Peyer's patch (tissue), 4 donors: ENCODE measurements around the gene CGB1. TPM values are rescaled to one million over a fixed set of nuclear protein-coding genes. Genes with fewer than 3 reads are reported as not detected.

ENCODE experiments used
- DNase-seq, 3 donors: peaks; one replicate each; pipeline ENCODE4 v3.0.0-alpha.2; 2017 to 2019
- H3K27ac ChIP-seq, 4 donors: fragments of 200-600 bp; sonication (generic); one replicate each; pipeline ENCODE4 v1.5.1; 2016 to 2019
- H3K27me3 ChIP-seq, 2 donors: fragments of 200-600 bp; sonication (generic); one replicate each; pipeline ENCODE4 v1.5.1; 2019
- H3K36me3 ChIP-seq, 3 donors: fragments of 200-600 bp; sonication (generic); one replicate each; pipeline ENCODE4 v1.5.1; 2016 to 2019
- H3K4me1 ChIP-seq, 4 donors: fragments of 200-600 bp; sonication (generic); one replicate each; pipeline ENCODE4 v1.5.1; 2016 to 2019
- H3K4me3 ChIP-seq, 4 donors: fragments of 200-600 bp; sonication (generic); 1 replicate in 3 of 4; 2 replicates in 1 of 4; pipeline ENCODE4 v1.5.1; 2016 to 2019; ENCODE audit warnings: mild to moderate bottlenecking in 1 of 4
- H3K9me3 ChIP-seq, 4 donors: fragments of 200-600 bp; sonication (generic); one replicate each; pipeline ENCODE4 v1.5.1; 2016 to 2019; ENCODE audit warnings: mild to moderate bottlenecking in 1 of 4
- POLR2A ChIP-seq, 2 donors: fragments of 450-650 bp; IDR thresholded peaks; one replicate each; pipeline ENCODE4 v1.5.1; 2017; ENCODE audit warnings: antibody characterized with exemption in 2 of 2, mild to moderate bottlenecking in 2 of 2, moderate library complexity in 2 of 2
- total RNA-seq, 4 donors: library from RNA; depleted of rRNA; stranded (reverse); fragments of >200 nt; gene quantifications; one replicate each; pipeline ENCODE4 v1.1.0, GENCODE V29; 2016
- TF ChIP-seq, protein P1 (sequence below), 6 experiments: fragments of 450-650 bp in 4 of 6; fragments of 200-600 bp in 2 of 6; sonication (generic) in 1 of 6; IDR thresholded peaks; one replicate each; pipeline ENCODE4 v1.5.1; 2017 to 2019; ENCODE audit warnings: antibody characterized with exemption in 6 of 6, mild to moderate bottlenecking in 3 of 6, moderate library complexity in 1 of 6

CGB1 gene
- total RNA-seq, 4 donors from 2014 or later = not detected

- DNase-seq = no peak
- H3K9me3 ChIP-seq = no peaks in the 10 kb centered on the region
- peaks cover 0 to 11% (median 5%) of the 10 kb centered on the region in 4 donors for H3K4me1 ChIP-seq
- H3K36me3 ChIP-seq = no peaks in the 10 kb centered on the region
- H3K27me3 ChIP-seq = peaks cover 0 to 15% of the 10 kb centered on the region in 2 donors
- H3K27ac ChIP-seq = no peak overlapping the region
- TF ChIP-seq, protein P1, sequence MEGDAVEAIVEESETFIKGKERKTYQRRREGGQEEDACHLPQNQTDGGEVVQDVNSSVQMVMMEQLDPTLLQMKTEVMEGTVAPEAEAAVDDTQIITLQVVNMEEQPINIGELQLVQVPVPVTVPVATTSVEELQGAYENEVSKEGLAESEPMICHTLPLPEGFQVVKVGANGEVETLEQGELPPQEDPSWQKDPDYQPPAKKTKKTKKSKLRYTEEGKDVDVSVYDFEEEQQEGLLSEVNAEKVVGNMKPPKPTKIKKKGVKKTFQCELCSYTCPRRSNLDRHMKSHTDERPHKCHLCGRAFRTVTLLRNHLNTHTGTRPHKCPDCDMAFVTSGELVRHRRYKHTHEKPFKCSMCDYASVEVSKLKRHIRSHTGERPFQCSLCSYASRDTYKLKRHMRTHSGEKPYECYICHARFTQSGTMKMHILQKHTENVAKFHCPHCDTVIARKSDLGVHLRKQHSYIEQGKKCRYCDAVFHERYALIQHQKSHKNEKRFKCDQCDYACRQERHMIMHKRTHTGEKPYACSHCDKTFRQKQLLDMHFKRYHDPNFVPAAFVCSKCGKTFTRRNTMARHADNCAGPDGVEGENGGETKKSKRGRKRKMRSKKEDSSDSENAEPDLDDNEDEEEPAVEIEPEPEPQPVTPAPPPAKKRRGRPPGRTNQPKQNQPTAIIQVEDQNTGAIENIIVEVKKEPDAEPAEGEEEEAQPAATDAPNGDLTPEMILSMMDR (IDR thresholded peaks at IDR 0.05) = no peak
- TF ChIP-seq POLR2A (IDR thresholded peaks at IDR 0.05) = no peak
- no peak overlapping the region for H3K4me3 ChIP-seq
Measured at GRCh38 chr19:49064029-49064629, 27.4 kb upstream of the CGB1 start.

DNA sequence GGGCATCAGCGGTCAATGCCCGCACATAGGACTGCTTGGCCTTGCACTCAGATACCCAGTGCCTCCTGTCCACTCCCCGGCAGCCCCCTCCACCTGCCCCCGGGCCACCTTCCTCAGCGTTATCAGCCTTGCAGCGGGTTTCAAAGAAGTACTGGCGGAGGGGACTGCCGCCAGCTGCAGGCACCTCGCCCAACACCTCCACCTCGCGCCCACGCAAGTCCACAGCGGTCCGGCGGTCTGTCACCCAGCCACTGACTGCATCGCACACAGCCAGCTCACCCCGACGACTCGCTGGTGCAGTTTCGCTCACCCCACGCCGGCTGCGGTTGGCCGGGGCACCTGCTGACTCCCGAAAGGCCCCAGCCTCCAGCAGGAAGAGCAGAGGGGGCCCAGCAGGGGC, 24.8 kb upstream of the CGB1 start:
- Histone ChIP-seq H3K9me3 (no peaks in the 10 kb centered on the region), H3K36me3 (no peaks in the 10 kb centered on the region), H3K27me3 (peaks cover 0 to 9% of the 10 kb centered on the region in 2 donors), H3K4me3 (no peak overlapping the region), H3K27ac (no peak overlapping the region), H3K4me1 (peaks cover 0 to 26% (median 11%) of the 10 kb centered on the region in 4 donors)
- no peak for DNase-seq
- no peak for TF ChIP-seq POLR2A (IDR thresholded peaks at IDR 0.05)
- TF ChIP-seq, protein P1 (IDR thresholded peaks at IDR 0.05) = no peak

DNA sequence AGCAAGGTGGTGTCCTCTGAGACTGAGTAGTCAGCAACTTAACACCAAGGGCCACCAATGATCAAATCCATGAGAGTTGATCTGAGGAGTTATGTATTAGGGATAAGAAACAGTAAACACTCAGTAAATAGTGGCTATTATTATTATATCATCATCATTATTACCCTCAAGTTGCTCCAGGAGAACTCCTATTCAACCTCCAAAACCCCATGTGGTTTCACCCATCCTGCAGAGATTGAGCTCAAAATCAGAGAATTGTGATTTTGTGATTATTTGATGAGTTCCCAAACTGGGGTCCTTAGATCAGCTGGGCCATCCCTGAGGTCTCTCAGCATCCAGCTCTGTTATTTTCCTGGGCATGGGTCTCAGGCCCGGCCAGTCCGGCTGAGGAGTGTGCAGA, 24.3 kb upstream of the CGB1 start:
- Histone ChIP-seq H3K9me3 (no peaks in the 10 kb centered on the region), H3K4me3 (no peak overlapping the region), H3K36me3 (no peaks in the 10 kb centered on the region), H3K4me1 (peaks cover 0 to 30% (median 13%) of the 10 kb centered on the region in 4 donors), H3K27ac (no peak overlapping the region), H3K27me3 (peaks cover 0 to 9% of the 10 kb centered on the region in 2 donors)
- DNase-seq = no peak
- no peak for TF ChIP-seq POLR2A (IDR thresholded peaks at IDR 0.05)
- TF ChIP-seq, protein P1 (IDR thresholded peaks at IDR 0.05) = no peak

- Histone ChIP-seq H3K4me3 (no peak overlapping the region), H3K27me3 (no peaks in the 10 kb centered on the region), H3K9me3 (no peaks in the 10 kb centered on the region), H3K4me1 (peaks cover 0 to 19% (median 10%) of the 10 kb centered on the region in 4 donors), H3K36me3 (no peaks in the 10 kb centered on the region), H3K27ac (no peak overlapping the region)
- no peak for TF ChIP-seq POLR2A (IDR thresholded peaks at IDR 0.05)
- TF ChIP-seq, protein P1 (IDR thresholded peaks at IDR 0.05) = no peak
- DNase-seq = no peak
Measured at GRCh38 chr19:49059053-49059452, 22.4 kb upstream of the CGB1 start.

GRCh38 chr19:49058562-49058961, 21.9 kb upstream of the CGB1 start:
- H3K27ac ChIP-seq = no peak overlapping the region
- no peak for DNase-seq
- H3K9me3 ChIP-seq = no peaks in the 10 kb centered on the region
- peaks cover 0 to 19% (median 10%) of the 10 kb centered on the region in 4 donors for H3K4me1 ChIP-seq
- TF ChIP-seq, protein P1 (IDR thresholded peaks at IDR 0.05) = no peak
- TF ChIP-seq POLR2A (IDR thresholded peaks at IDR 0.05) = no peak
- no peaks in the 10 kb centered on the region for H3K36me3 ChIP-seq
- no peaks in the 10 kb centered on the region for H3K27me3 ChIP-seq
- no peak overlapping the region for H3K4me3 ChIP-seq
